AG04450 (cell line): ENCODE data around the gene RAB30. TPM values are rescaled to one million over a fixed set of nuclear protein-coding genes. Genes with fewer than 3 reads are reported as not detected.

Experiments
- CTCF ChIA-PET: fragments of 300-600, 350-600 bp; formaldehyde crosslinking; extraction: SDS; loops from one replicate; lab custom pipeline; 2022; ENCODE audit warnings: antibody characterized with exemption, inconsistent platforms; lab: Charles Lee
- POLR2A ChIA-PET: fragments of 350-600 bp; formaldehyde crosslinking; extraction: SDS; loops from one replicate; lab custom pipeline; 2021; ENCODE audit warnings: antibody characterized with exemption, inconsistent platforms; lab: Yijun Ruan, JAX
- DNase-seq: peaks from one replicate; pipeline ENCODE4 v3.0.0-alpha.2; 2011; ENCODE audit warnings: low read depth, low spot score
- H3K27ac ChIP-seq: one replicate; pipeline ENCODE4 v1.5.1; 2012; ENCODE audit warnings: low read depth, low read length, control low read depth
- H3K27me3 ChIP-seq: one replicate; pipeline ENCODE4 v1.6.0; 2012; ENCODE audit warnings: low read length; ENCODE audit not compliant: control insufficient read depth, insufficient read depth
- H3K4me3 ChIP-seq: 2 replicates; pipeline ENCODE4 v1.5.1; 2011; ENCODE audit warnings: mild to moderate bottlenecking, low read depth, low read length, control low read depth
- H3K9me3 ChIP-seq: 2 replicates; pipeline ENCODE4 v1.5.1; 2012; ENCODE audit warnings: low read length; ENCODE audit not compliant: control insufficient read depth, insufficient read depth
- polyA plus RNA-seq: library from polyadenylated mRNA; depleted of rRNA; stranded (reverse); fragments of >200 nt; gene quantifications from 2 replicates; pipeline ENCODE4 v1.2.3, GENCODE V29; 2011
- TF ChIP-seq, protein P1 (sequence below): IDR thresholded peaks from 2 replicates; pipeline ENCODE4 v1.5.1; 2011; ENCODE audit warnings: low read depth, low read length, control low read depth, inconsistent platforms

RAB30 gene
- polyA plus RNA-seq, 1 experiment = 11.8 TPM

DNA sequence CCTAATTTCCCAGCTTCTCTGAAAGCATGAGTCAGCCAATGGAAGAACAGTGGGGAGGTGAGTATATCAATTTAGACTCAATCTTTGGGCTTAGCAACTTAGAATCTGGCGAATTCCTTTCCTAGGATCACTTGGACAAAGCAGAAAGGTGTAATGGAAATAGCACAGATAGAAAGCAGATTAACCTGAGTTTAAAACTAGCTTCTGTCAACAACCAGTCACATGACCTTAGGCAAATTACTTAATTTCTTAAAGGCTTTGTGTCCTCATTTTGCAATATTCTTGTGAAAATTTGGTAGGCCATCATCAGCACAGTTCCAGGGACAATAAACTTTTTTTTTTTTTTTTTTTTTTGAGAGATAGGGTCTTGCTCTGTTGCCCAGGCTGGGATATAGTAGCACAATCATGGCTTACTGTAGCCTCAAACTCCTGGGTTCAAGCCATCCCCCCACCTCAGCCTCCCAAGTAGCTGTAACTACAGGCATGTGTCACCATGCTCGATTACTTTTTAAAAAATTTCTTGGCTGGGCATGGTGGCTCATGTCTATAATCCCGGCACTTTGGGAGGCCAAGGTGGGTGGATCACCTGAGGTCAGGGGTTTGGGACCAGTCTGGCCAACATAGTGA lies 44.4 kb upstream of the RAB30 start:
- no peaks in the 10 kb centered on the region for H3K27me3 ChIP-seq
- ChIA-PET POLR2A (no interaction called here), CTCF (no interaction called here)
- TF ChIP-seq, protein P1, sequence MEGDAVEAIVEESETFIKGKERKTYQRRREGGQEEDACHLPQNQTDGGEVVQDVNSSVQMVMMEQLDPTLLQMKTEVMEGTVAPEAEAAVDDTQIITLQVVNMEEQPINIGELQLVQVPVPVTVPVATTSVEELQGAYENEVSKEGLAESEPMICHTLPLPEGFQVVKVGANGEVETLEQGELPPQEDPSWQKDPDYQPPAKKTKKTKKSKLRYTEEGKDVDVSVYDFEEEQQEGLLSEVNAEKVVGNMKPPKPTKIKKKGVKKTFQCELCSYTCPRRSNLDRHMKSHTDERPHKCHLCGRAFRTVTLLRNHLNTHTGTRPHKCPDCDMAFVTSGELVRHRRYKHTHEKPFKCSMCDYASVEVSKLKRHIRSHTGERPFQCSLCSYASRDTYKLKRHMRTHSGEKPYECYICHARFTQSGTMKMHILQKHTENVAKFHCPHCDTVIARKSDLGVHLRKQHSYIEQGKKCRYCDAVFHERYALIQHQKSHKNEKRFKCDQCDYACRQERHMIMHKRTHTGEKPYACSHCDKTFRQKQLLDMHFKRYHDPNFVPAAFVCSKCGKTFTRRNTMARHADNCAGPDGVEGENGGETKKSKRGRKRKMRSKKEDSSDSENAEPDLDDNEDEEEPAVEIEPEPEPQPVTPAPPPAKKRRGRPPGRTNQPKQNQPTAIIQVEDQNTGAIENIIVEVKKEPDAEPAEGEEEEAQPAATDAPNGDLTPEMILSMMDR = no peak
- no peak overlapping the region for H3K4me3 ChIP-seq
- H3K9me3 ChIP-seq = no peaks in the 10 kb centered on the region
- DNase-seq = no peak
- H3K27ac ChIP-seq = no peak overlapping the region

DNA sequence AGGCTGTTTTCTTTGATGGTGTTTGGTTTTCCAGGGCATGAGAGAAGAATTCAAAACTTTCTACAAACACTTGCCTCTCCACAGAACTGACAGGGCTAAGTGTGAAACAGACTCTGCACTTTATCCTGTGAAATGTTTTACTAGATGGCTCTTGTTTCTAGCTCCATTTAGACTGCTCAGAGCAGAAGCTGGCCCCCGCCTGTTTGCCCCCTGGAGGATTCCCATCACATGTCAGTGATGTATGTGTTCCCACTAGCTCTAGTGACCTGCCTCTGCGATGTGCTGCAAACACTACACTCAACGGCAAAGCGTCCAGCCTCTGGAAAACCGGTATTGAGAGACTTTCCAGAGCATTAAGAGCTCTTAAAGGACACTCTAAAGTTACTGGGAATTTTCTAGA lies 43.9 kb upstream of the RAB30 start:
- TF ChIP-seq, protein P1 = no peak
- no peaks in the 10 kb centered on the region for H3K27me3 ChIP-seq
- H3K27ac ChIP-seq = no peak overlapping the region
- POLR2A ChIA-PET = no interaction called here
- CTCF ChIA-PET = no interaction called here
- no peak overlapping the region for H3K4me3 ChIP-seq
- DNase-seq = no peak
- H3K9me3 ChIP-seq = no peaks in the 10 kb centered on the region

DNA sequence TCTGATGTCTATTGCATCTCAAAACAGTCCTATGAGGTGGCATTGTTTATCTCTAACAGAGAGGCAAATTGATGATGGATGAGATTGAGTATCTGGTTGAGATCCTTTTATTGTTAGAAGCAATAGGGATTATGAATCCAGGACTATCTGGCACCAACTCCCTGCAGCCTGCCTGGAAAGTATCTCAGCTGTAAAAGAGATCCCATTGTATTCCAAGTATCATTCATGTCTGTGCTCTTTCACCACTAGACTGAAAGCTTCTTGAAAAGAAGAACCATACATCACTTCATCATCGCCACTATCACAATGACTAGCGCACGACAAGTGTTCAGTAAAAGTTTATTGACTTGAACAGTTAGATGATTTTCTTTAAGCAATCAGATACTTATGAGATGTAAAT lies 43.3 kb upstream of the RAB30 start:
- TF ChIP-seq, protein P1 = no peak
- DNase-seq = no peak
- no peak overlapping the region for H3K4me3 ChIP-seq
- H3K27me3 ChIP-seq = no peaks in the 10 kb centered on the region
- no peak overlapping the region for H3K27ac ChIP-seq
- no peaks in the 10 kb centered on the region for H3K9me3 ChIP-seq
- ChIA-PET CTCF (interaction anchor here (0.6 kb wide), 1 partner anchor 12 kb away, joined by 4 read pairs; no protein-coding TSS in a partner anchor), POLR2A (no interaction called here)

DNA sequence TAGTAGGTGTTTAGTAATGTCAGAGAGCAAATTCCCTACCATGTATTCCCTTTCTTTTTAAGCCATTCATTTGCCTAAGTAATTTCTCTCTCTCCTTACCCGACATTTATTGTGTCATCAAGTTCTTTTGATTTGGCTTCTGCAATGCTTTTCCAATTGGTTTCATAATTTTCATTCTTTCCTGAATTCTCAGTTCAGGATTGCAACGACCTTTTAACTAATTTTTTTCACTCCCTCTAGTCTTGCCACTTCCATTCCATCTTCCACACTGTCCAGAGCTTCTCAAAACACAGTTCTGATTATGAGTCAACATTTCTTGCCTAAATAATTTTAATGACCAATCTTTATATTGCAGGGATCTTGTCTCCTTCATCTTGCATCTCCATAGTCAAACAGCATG lies 41.2 kb upstream of the RAB30 start:
- Histone ChIP-seq H3K27me3 (no peaks in the 10 kb centered on the region), H3K4me3 (no peak overlapping the region), H3K27ac (no peak overlapping the region), H3K9me3 (no peaks in the 10 kb centered on the region)
- POLR2A ChIA-PET = no interaction called here
- TF ChIP-seq, protein P1 = no peak
- no peak for DNase-seq
- CTCF ChIA-PET = no interaction called here

GRCh38 chr11:83105168-83105567 lies 33.5 kb upstream of the RAB30 start:
- H3K4me3 ChIP-seq = no peak overlapping the region
- TF ChIP-seq, protein P1 = no peak
- H3K27ac ChIP-seq = no peak overlapping the region
- peaks cover 5% of the 10 kb centered on the region for H3K27me3 ChIP-seq
- no peak for DNase-seq
- CTCF ChIA-PET = no interaction called here
- POLR2A ChIA-PET = no interaction called here
- H3K9me3 ChIP-seq = no peaks in the 10 kb centered on the region
